Suprapubic skin (tissue), 4 donors: ENCODE data around the gene OR9A2. TPM values are rescaled to one million over a fixed set of nuclear protein-coding genes. Genes with fewer than 3 reads are reported as not detected.

ENCODE experiments used
- DNase-seq, 2 donors: peaks; one replicate each; pipeline ENCODE4 v3.0.0-alpha.2; 2019; ENCODE audit warnings: low spot score in 2 of 2
- H3K27ac ChIP-seq: fragments of 200-600 bp; sonication (generic); one replicate; pipeline ENCODE4 v1.5.1; 2019
- H3K27me3 ChIP-seq: fragments of 200-600 bp; sonication (generic); one replicate; pipeline ENCODE4 v1.5.1; 2019
- H3K36me3 ChIP-seq: fragments of 200-600 bp; sonication (generic); one replicate; pipeline ENCODE4 v1.5.1; 2019
- H3K4me1 ChIP-seq: fragments of 200-600 bp; sonication (generic); one replicate; pipeline ENCODE4 v1.5.1; 2019
- H3K4me3 ChIP-seq: fragments of 200-600 bp; sonication (generic); one replicate; pipeline ENCODE4 v1.5.1; 2019; ENCODE audit warnings: mild to moderate bottlenecking
- H3K9me3 ChIP-seq: fragments of 200-600 bp; sonication (generic); one replicate; pipeline ENCODE4 v1.5.1; 2019
- EP300 ChIP-seq: sonication (generic); formaldehyde crosslinking; IDR thresholded peaks from one replicate; pipeline ENCODE4 v1.6.1; 2017; ENCODE audit warnings: antibody characterized with exemption
- POLR2A ChIP-seq, 2 donors: fragments of 450-650 bp; IDR thresholded peaks; one replicate each; pipeline ENCODE4 v1.6.1; 2017; ENCODE audit warnings: antibody characterized with exemption in 2 of 2, mild to moderate bottlenecking in 2 of 2, moderate library complexity in 2 of 2
- POLR2AphosphoS5 ChIP-seq, 3 donors: sonication (generic); formaldehyde crosslinking; IDR thresholded peaks; one replicate each; pipeline ENCODE4 v1.6.1; 2017; ENCODE audit warnings: antibody characterized with exemption in 3 of 3
- WGBS: methylation state at CpG from one replicate; pipeline ENCODE4 v1.1.5; 2018; 5-methylcytosine and 5-hydroxymethylcytosine counted together
- total RNA-seq, 4 donors: library from RNA; depleted of rRNA; stranded (reverse); fragments of >200 nt; gene quantifications; one replicate each; pipeline ENCODE4 v1.1.0, GENCODE V29; 2016
- TF ChIP-seq, protein P1 (sequence below), 2 donors: fragments of 200-600 bp in 1 of 2; fragments of 450-650 bp in 1 of 2; sonication (generic) in 1 of 2; IDR thresholded peaks; one replicate each; pipeline ENCODE4 v1.5.1; 2016 to 2019; ENCODE audit warnings: antibody characterized with exemption in 2 of 2, mild to moderate bottlenecking in 1 of 2, moderate library complexity in 1 of 2

OR9A2 gene
- total RNA-seq, 4 donors from 2014 or later = 0.64 TPM; not detected in 3

DNA sequence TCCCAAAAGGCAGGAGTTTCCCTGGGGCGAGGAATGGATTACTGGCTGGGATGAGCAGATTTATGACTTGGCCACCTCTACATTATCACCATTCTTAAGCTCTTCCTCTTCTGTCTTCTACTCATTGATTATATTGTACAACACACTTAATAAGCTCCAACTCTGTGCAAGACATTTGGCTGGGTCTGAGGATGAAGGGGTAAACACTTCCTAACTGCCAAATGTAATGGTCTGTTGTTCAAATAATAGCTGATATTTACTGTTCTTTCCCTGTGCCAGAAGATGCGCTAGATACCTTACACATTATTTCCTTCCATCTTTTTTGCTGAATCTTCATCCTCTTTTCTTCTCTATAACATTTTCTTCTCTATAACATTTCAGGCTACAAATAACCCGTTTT, 36.8 kb upstream of the OR9A2 start:
- Histone ChIP-seq H3K4me3 (no peak overlapping the region), H3K4me1 (no peaks in the 10 kb centered on the region), H3K36me3 (no peaks in the 10 kb centered on the region), H3K27ac (no peak overlapping the region), H3K9me3 (no peaks in the 10 kb centered on the region), H3K27me3 (no peaks in the 10 kb centered on the region)
- no peak for TF ChIP-seq POLR2A (IDR thresholded peaks at IDR 0.05)
- TF ChIP-seq, protein P1, sequence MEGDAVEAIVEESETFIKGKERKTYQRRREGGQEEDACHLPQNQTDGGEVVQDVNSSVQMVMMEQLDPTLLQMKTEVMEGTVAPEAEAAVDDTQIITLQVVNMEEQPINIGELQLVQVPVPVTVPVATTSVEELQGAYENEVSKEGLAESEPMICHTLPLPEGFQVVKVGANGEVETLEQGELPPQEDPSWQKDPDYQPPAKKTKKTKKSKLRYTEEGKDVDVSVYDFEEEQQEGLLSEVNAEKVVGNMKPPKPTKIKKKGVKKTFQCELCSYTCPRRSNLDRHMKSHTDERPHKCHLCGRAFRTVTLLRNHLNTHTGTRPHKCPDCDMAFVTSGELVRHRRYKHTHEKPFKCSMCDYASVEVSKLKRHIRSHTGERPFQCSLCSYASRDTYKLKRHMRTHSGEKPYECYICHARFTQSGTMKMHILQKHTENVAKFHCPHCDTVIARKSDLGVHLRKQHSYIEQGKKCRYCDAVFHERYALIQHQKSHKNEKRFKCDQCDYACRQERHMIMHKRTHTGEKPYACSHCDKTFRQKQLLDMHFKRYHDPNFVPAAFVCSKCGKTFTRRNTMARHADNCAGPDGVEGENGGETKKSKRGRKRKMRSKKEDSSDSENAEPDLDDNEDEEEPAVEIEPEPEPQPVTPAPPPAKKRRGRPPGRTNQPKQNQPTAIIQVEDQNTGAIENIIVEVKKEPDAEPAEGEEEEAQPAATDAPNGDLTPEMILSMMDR (IDR thresholded peaks at IDR 0.05) = no peak
- TF ChIP-seq POLR2AphosphoS5 (IDR thresholded peaks at IDR 0.05) = no peak
- TF ChIP-seq EP300 = no peak
- DNase-seq = no peak
- WGBS = 74% methylated on average over 3 of the region's 3 CpGs

DNA sequence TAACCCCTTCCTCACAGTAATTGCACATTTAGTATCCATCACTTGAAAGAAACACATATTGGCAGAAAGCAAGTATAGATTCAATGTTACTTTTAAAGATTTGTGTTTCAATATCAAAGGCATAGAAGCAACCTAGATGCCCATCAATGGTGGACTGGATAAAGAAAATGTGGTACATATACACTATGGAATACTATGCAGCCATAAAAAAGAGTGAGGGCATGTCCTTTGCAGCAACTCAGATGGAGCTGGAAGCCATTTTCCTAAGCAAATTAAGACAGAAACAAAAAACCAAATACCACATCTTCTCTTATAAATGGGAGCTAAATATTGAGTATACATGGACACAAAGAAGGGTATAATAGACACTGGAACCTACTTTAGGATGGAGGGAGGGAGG, 28.8 kb upstream of the OR9A2 start:
- Histone ChIP-seq H3K4me1 (no peaks in the 10 kb centered on the region), H3K27me3 (no peaks in the 10 kb centered on the region), H3K36me3 (no peaks in the 10 kb centered on the region), H3K9me3 (no peaks in the 10 kb centered on the region), H3K4me3 (no peak overlapping the region), H3K27ac (no peak overlapping the region)
- DNase-seq = no peak
- TF ChIP-seq EP300 = no peak
- no peak for TF ChIP-seq POLR2A (IDR thresholded peaks at IDR 0.05)
- TF ChIP-seq, protein P1 (IDR thresholded peaks at IDR 0.05) = no peak
- TF ChIP-seq POLR2AphosphoS5 (IDR thresholded peaks at IDR 0.05) = no peak

DNA sequence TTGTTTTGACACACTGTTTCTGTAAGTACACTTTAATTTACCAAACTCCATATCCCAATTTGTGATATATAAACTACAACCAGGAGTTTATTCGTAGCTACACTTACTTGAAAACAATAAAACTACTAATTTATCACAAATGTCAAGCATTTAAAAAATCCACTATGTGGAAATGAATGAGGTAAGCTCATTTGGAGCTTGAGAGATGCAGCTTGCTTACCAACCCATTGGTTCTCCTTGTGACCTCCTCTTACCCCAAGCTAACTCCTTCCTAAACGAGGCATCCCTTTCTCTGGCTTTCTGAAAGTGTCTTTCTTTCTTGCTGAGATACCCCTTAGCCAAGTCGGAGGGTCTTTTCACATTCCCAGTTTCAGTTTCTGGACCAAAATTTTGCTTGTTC, 27.7 kb upstream of the OR9A2 start:
- H3K4me1 ChIP-seq = no peaks in the 10 kb centered on the region
- no peak overlapping the region for H3K27ac ChIP-seq
- TF ChIP-seq POLR2AphosphoS5 (IDR thresholded peaks at IDR 0.05) = no peak
- no peak for TF ChIP-seq EP300
- TF ChIP-seq, protein P1 (IDR thresholded peaks at IDR 0.05) = no peak
- no peak for TF ChIP-seq POLR2A (IDR thresholded peaks at IDR 0.05)
- H3K27me3 ChIP-seq = no peaks in the 10 kb centered on the region
- WGBS = 67% methylated on average over 3 of the region's 3 CpGs
- no peaks in the 10 kb centered on the region for H3K36me3 ChIP-seq
- H3K4me3 ChIP-seq = no peak overlapping the region
- no peaks in the 10 kb centered on the region for H3K9me3 ChIP-seq
- DNase-seq = no peak

DNA sequence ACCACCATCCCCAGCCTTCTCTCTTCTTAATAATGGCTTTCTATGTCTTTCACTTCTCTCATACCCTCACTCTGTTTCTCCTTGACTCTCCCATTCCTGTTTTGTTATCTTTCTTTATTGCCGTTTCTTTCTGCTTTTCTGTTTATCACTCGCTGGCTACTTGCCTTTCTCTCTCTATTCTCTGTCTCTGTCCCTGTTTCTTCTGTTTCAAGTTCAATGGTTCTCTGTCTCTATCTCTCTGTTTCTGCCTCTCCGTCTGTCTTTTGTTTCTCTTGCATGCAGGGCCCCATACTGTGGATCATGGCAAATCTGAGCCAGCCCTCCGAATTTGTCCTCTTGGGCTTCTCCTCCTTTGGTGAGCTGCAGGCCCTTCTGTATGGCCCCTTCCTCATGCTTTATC, 25.1 kb upstream of the OR9A2 start, which contains the start of gene OR6V1:
TSS of gene OR6V1 (plus strand) at position 301 of the 400 bp plus-strand sequence. CDS start at position 301, 0 bp downstream.
- Histone ChIP-seq H3K4me3 (no peak within 1 kb of the TSS), H3K36me3 (no peaks in the 10 kb centered on the region), H3K4me1 (no peaks in the 10 kb centered on the region), H3K27me3 (no peaks in the 10 kb centered on the region), H3K27ac (no peak within 1 kb of the TSS), H3K9me3 (no peaks in the 10 kb centered on the region)
- no peak for TF ChIP-seq POLR2AphosphoS5 (IDR thresholded peaks at IDR 0.05)
- TF ChIP-seq, protein P1 (IDR thresholded peaks at IDR 0.05) = no peak
- TF ChIP-seq POLR2A (IDR thresholded peaks at IDR 0.05) = no peak
- no peak for TF ChIP-seq EP300
- DNase-seq = no peak
- WGBS = 87% methylated on average over 4 of the region's 4 CpGs

DNA sequence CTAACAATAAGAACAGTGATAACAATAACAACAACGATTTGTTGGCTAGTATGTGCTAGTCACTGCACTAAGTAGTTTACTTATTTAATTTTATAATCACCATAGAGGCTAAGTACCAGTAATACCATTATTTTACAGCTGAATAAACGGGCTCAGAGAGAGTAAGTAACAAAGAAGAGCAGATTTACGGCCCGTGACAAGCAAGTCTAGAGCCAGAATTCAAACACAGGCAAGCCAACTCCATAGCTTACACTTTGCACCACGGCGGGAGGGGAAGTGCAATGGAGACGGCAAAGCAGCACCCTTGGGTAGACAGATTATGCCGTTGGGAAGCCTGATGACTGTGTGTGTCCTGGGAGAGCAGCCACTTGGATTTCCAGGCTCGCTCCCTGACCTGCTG, 24.0 kb upstream of the OR9A2 start:
- DNase-seq = no peak
- Histone ChIP-seq H3K4me1 (no peaks in the 10 kb centered on the region), H3K36me3 (no peaks in the 10 kb centered on the region), H3K27me3 (no peaks in the 10 kb centered on the region), H3K27ac (no peak overlapping the region), H3K9me3 (no peaks in the 10 kb centered on the region), H3K4me3 (no peak overlapping the region)
- TF ChIP-seq POLR2A (IDR thresholded peaks at IDR 0.05) (no peak), POLR2AphosphoS5 (IDR thresholded peaks at IDR 0.05) (no peak), EP300 (no peak)
- TF ChIP-seq, protein P1 (IDR thresholded peaks at IDR 0.05) = no peak
- 40% methylated on average over 9 of the region's 9 CpGs for WGBS
